Astrocyte (in vitro differentiated cells and primary cell): Measurements from ENCODE around the gene VAV2. TPM values are rescaled to one million over a fixed set of nuclear protein-coding genes. Genes with fewer than 3 reads are reported as not detected.
"Not testable (repeated sequence)": the region's sequence is repeated elsewhere in the genome, so short reads cannot be mapped to it uniquely, and the experiment has no call there.

ENCODE experiments used
- DNase-seq: peaks from one replicate; pipeline ENCODE4 v3.0.0-alpha.2; 2010; ENCODE audit warnings: low read depth
- FAIRE-seq: peaks from 2 replicates; lab custom pipeline; 2011; peaks lifted over from hg19 to GRCh38; lab: Jason Lieb, UNC
- H2AFZ ChIP-seq: 2 replicates; pipeline ENCODE4 v1.6.0; 2012; ENCODE audit warnings: low read depth, low read length, inconsistent platforms
- H3K27ac ChIP-seq: 2 replicates; pipeline ENCODE4 v1.5.1; 2011; ENCODE audit warnings: low read depth, low read length, inconsistent platforms
- H3K27me3 ChIP-seq: 2 replicates; pipeline ENCODE4 v1.6.0; 2011; ENCODE audit warnings: low read length, inconsistent platforms; ENCODE audit not compliant: insufficient read depth
- H3K36me3 ChIP-seq: 2 replicates; pipeline ENCODE4 v1.5.1; 2011; ENCODE audit warnings: low read length, inconsistent platforms; ENCODE audit not compliant: insufficient read depth
- H3K4me1 ChIP-seq: 2 replicates; pipeline ENCODE4 v1.5.1; 2011; ENCODE audit warnings: low read length, inconsistent platforms; ENCODE audit not compliant: insufficient read depth
- H3K4me2 ChIP-seq: 2 replicates; pipeline ENCODE4 v1.6.0; 2012; ENCODE audit warnings: low read length, inconsistent platforms
- H3K4me3 ChIP-seq: 2 replicates; pipeline ENCODE4 v1.5.1; 2011; ENCODE audit warnings: low read depth, mild to moderate bottlenecking, low read length, inconsistent platforms; ENCODE audit not compliant: insufficient read depth
- H3K79me2 ChIP-seq: 2 replicates; pipeline ENCODE4 v1.6.0; 2012; ENCODE audit warnings: mild to moderate bottlenecking, low read length, inconsistent platforms; ENCODE audit not compliant: insufficient read depth
- H3K9ac ChIP-seq: 2 replicates; pipeline ENCODE4 v1.6.0; 2012; ENCODE audit warnings: mild to moderate bottlenecking, low read length, inconsistent platforms
- H3K9me3 ChIP-seq: 2 replicates; pipeline ENCODE4 v1.5.1; 2012; ENCODE audit warnings: low read depth, mild to moderate bottlenecking, low read length, inconsistent platforms; ENCODE audit not compliant: insufficient read depth
- H4K20me1 ChIP-seq: 2 replicates; pipeline ENCODE4 v1.6.0; 2012; ENCODE audit warnings: low read length, inconsistent platforms; ENCODE audit not compliant: insufficient read depth
- H3K27ac Mint-ChIP-seq: one replicate; pipeline ENCODE4 v1.8.0; 2021; ENCODE audit warnings: mild to moderate bottlenecking, mixed read lengths; ENCODE audit not compliant: unreplicated experiment
- H3K27me3 Mint-ChIP-seq: one replicate; pipeline ENCODE4 v1.8.0; 2021; ENCODE audit warnings: low read depth, mixed read lengths; ENCODE audit not compliant: unreplicated experiment
- H3K36me3 Mint-ChIP-seq: one replicate; pipeline ENCODE4 v1.8.0; 2021; ENCODE audit warnings: low read depth, mixed read lengths; ENCODE audit not compliant: unreplicated experiment
- H3K4me1 Mint-ChIP-seq: one replicate; pipeline ENCODE4 v1.8.0; 2021; ENCODE audit warnings: low read depth, mixed read lengths; ENCODE audit not compliant: unreplicated experiment
- H3K4me3 Mint-ChIP-seq: one replicate; pipeline ENCODE4 v1.8.0; 2021; ENCODE audit warnings: mild to moderate bottlenecking, moderate library complexity, mixed read lengths; ENCODE audit not compliant: unreplicated experiment
- H3K9me3 Mint-ChIP-seq: one replicate; pipeline ENCODE4 v1.8.0; 2021; ENCODE audit warnings: mild to moderate bottlenecking, mixed read lengths; ENCODE audit not compliant: unreplicated experiment
- CTCF ChIP-seq: IDR thresholded peaks from 2 replicates; pipeline ENCODE4 v1.5.1; 2011; ENCODE audit warnings: low read depth, mild to moderate bottlenecking, inconsistent platforms, low read length, moderate library complexity; ENCODE audit not compliant: insufficient read depth
- EZH2 ChIP-seq: IDR thresholded peaks from 2 replicates; pipeline ENCODE4 v1.6.1; 2012; ENCODE audit warnings: mild to moderate bottlenecking, low read length, inconsistent platforms; ENCODE audit not compliant: insufficient read depth
- total RNA-seq: library from RNA; stranded (reverse); gene quantifications from 2 replicates; pipeline ENCODE4 v1.2.1, GENCODE V29; 2021

VAV2 gene
- total RNA-seq, 1 donor from 2014 or later: 36.5 TPM

DNA sequence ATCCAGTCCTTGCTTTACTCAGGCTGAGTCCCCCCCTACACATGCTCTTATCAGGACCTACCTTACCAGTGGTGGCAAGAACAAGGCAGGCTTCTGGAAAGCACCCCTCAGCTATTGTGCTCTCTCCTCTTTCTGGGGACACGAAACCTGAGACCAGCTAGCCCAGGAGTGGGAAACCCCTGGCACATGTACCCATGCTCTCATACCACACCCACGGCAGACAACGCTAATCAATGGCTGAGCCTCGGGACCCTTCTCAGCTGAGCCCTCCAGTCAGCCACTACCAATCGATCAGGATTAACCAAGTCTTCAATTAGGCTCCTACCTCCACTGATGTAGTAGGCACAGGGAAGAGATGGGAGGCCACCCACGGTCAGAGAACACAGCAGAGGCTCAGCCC, 65.1 kb downstream of the VAV2 start:
- H3K9ac ChIP-seq: no peak overlapping the region
- no peak for DNase-seq
- H4K20me1 ChIP-seq: peaks cover 92% of the 10 kb centered on the region

GRCh38 chr9:133926165-133926856, 65.8 kb downstream of the VAV2 start:
- no peaks in the 10 kb centered on the region for H3K27me3 ChIP-seq
- H3K27ac ChIP-seq: no peak overlapping the region
- peaks cover 92% of the 10 kb centered on the region for H4K20me1 ChIP-seq
- no peaks in the 10 kb centered on the region for H3K36me3 ChIP-seq
- peaks cover 90% of the 10 kb centered on the region for H3K79me2 ChIP-seq
- H3K4me1 ChIP-seq: peaks cover 9% of the 10 kb centered on the region
- H3K27me3 Mint-ChIP-seq: no peaks in the 10 kb centered on the region
- H3K27ac Mint-ChIP-seq: no peak overlapping the region
- no peak overlapping the region for H3K4me3 Mint-ChIP-seq
- H3K4me3 ChIP-seq: no peak overlapping the region
- no peak overlapping the region for H2AFZ ChIP-seq
- no peak for TF ChIP-seq CTCF
- TF ChIP-seq EZH2: no peak
- H3K9me3 Mint-ChIP-seq: no peaks in the 10 kb centered on the region
- H3K4me2 ChIP-seq: no peak overlapping the region
- no peak overlapping the region for H3K9ac ChIP-seq
- no peaks in the 10 kb centered on the region for H3K9me3 ChIP-seq
- peaks cover 16% of the 10 kb centered on the region for H3K36me3 Mint-ChIP-seq
- FAIRE-seq (no peak), DNase-seq (no peak)
- H3K4me1 Mint-ChIP-seq: no peaks in the 10 kb centered on the region

More for the DNA sequence above, 65.1 kb downstream of the VAV2 start:
- Histone ChIP-seq H3K4me2 (no peak overlapping the region), H3K4me3 (no peak overlapping the region), H3K79me2 (peaks cover 90% of the 10 kb centered on the region), H3K27ac (no peak overlapping the region), H3K9me3 (no peaks in the 10 kb centered on the region), H3K36me3 (no peaks in the 10 kb centered on the region), H3K4me1 (peaks cover 9% of the 10 kb centered on the region), H3K27me3 (no peaks in the 10 kb centered on the region), H2AFZ (no peak overlapping the region)
- Mint-ChIP-seq H3K4me3 (no peak overlapping the region), H3K36me3 (peaks cover 16% of the 10 kb centered on the region), H3K27ac (no peak overlapping the region), H3K9me3 (no peaks in the 10 kb centered on the region), H3K27me3 (no peaks in the 10 kb centered on the region), H3K4me1 (no peaks in the 10 kb centered on the region)
- TF ChIP-seq EZH2 (no peak), CTCF (no peak)
- FAIRE-seq: no peak

DNA sequence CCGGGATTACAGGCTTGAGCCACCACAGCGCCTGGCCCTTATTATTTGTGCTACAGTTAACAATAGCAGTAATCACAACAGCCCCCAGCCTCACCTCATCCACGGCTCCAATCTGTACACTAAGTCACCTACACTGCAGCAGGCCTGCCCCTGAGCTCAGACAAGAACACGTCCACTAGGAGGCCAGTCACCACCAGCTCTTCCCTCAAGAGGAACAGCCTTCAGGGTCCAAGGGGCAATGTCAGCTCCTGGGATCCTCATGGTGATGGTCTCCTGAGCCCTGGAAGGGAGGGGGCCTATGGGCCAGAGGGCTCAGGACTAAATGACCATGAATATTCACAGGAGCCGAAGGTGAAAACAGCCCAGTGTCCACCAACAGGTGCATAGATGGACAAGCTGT, 67.7 kb downstream of the VAV2 start:
- Mint-ChIP-seq H3K9me3 (no peaks in the 10 kb centered on the region), H3K4me3 (no peak overlapping the region), H3K27ac (no peak overlapping the region), H3K27me3 (no peaks in the 10 kb centered on the region), H3K36me3 (peaks cover 16% of the 10 kb centered on the region), H3K4me1 (no peaks in the 10 kb centered on the region)
- Histone ChIP-seq H3K36me3 (no peaks in the 10 kb centered on the region), H3K9me3 (no peaks in the 10 kb centered on the region), H3K27ac (no peak overlapping the region), H3K9ac (no peak overlapping the region), H2AFZ (no peak overlapping the region), H3K4me3 (no peak overlapping the region), H3K27me3 (no peaks in the 10 kb centered on the region), H3K4me1 (peaks cover 9% of the 10 kb centered on the region), H3K4me2 (no peak overlapping the region), H4K20me1 (peaks cover 87% of the 10 kb centered on the region), H3K79me2 (peaks cover 90% of the 10 kb centered on the region)
- FAIRE-seq (no peak), DNase-seq (no peak)
- TF ChIP-seq CTCF (no peak), EZH2 (no peak)

DNA sequence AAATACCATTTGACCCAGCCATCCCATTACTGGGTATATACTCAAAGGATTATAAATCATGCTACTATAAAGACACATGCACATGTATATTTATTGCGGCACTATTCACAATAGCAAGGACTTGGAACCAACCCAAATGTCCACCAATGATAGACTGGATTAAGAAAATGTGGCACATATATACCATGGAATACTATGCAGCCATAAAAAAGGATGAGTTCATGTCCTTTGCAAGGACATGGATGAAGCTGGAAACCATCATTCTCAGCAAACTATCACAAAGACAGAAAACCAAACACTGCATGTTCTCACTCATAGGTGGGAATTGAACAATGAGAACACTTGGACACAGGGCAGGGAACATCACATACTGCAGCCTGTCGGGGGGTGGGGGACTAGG, 68.5 kb downstream of the VAV2 start:
- H3K27me3 ChIP-seq, H3K9me3 ChIP-seq, H3K4me3 Mint-ChIP-seq, FAIRE-seq, H3K4me1 ChIP-seq, DNase-seq, H3K27ac Mint-ChIP-seq, H3K27me3 Mint-ChIP-seq, H3K27ac ChIP-seq, H3K9me3 Mint-ChIP-seq, H3K4me3 ChIP-seq, H3K9ac ChIP-seq, H3K4me1 Mint-ChIP-seq, H2AFZ ChIP-seq, H3K4me2 ChIP-seq, H3K36me3 ChIP-seq: not testable (repeated sequence)
- peaks cover 18% of the 10 kb centered on the region for H3K36me3 Mint-ChIP-seq
- H3K79me2 ChIP-seq: peaks cover 88% of the 10 kb centered on the region
- peaks cover 85% of the 10 kb centered on the region for H4K20me1 ChIP-seq
